Gastrocnemius medialis (tissue), 4 donors: Measurements from ENCODE around the gene STPG4. TPM values are rescaled to one million over a fixed set of nuclear protein-coding genes. Genes with fewer than 3 reads are reported as not detected.

Source experiments
- ATAC-seq, 2 donors: fragments of 150-250 bp; one replicate each; pipeline ENCODE4 v1.9.1; 2016
- DNase-seq, 2 donors: peaks; one replicate each; pipeline ENCODE4 v3.0.0-alpha.2; 2019
- H3K27ac ChIP-seq, 4 donors: fragments of 200-600 bp; sonication (generic); 1 replicate in 1 of 4; 2 replicates in 3 of 4; pipeline ENCODE4 v1.5.1; 2016 to 2018; ENCODE audit warnings: mild to moderate bottlenecking in 2 of 4, moderate library complexity in 1 of 4
- H3K27me3 ChIP-seq, 3 donors: fragments of 200-600 bp; sonication (generic) in 2 of 3; 1 replicate in 1 of 3; 2 replicates in 2 of 3; pipeline versions ENCODE4 v1.5.1 to v1.6.0; 2016 to 2019; ENCODE audit warnings: mild to moderate bottlenecking in 1 of 3, moderate library complexity in 1 of 3
- H3K36me3 ChIP-seq, 2 donors: fragments of 200-600 bp; sonication (generic) in 1 of 2; one replicate each; pipeline ENCODE4 v1.5.1; 2017 to 2018
- H3K4me1 ChIP-seq, 2 donors: fragments of 200-600 bp; sonication (generic) in 1 of 2; one replicate each; pipeline ENCODE4 v1.5.1; 2016 to 2017; ENCODE audit warnings: mild to moderate bottlenecking in 2 of 2
- H3K4me3 ChIP-seq, 4 donors: fragments of 200-600 bp; sonication (generic) in 3 of 4; 1 replicate in 1 of 4; 2 replicates in 3 of 4; pipeline ENCODE4 v1.5.1; 2016 to 2019; ENCODE audit warnings: mild to moderate bottlenecking in 2 of 4
- H3K9me3 ChIP-seq, 3 donors: fragments of 200-600 bp; sonication (generic) in 2 of 3; 1 replicate in 1 of 3; 2 replicates in 2 of 3; pipeline ENCODE4 v1.5.1; 2016 to 2019
- POLR2A ChIP-seq, 2 donors: fragments of 450-650 bp; IDR thresholded peaks; one replicate each; pipeline ENCODE4 v1.6.1; 2017; ENCODE audit warnings: antibody characterized with exemption in 2 of 2, mild to moderate bottlenecking in 2 of 2, moderate library complexity in 2 of 2
- in situ Hi-C, 4 donors: fragments of 200-750 bp; cut with MboI; loops; one replicate each; pipeline versions ENCODE4 v1.15.0 to v1.8.0; 2017; ENCODE audit warnings: low sequenced_read_pairs in 4 of 4
- intact Hi-C: fragments of 100-400 bp; cut with DNase I; formaldehyde crosslinking; loops from one replicate; pipeline ENCODE4 v1.15.1; 2023; ENCODE audit warnings: low total_unique reads
- total RNA-seq, 4 donors: library from RNA; depleted of rRNA; stranded (reverse); fragments of >200 nt; gene quantifications; one replicate each; pipeline versions ENCODE4 v1.1.0 to v1.2.3, GENCODE V29; 2016
- TF ChIP-seq, protein P1 (sequence below), 5 experiments: fragments of 450-650 bp in 3 of 5; fragments of 200-600 bp in 2 of 5; sonication (generic) in 2 of 5; IDR thresholded peaks in 4 of 5; conservative IDR thresholded peaks in 1 of 5; 1 replicate in 4 of 5; 2 replicates in 1 of 5; pipeline ENCODE4 v1.5.1; 2016 to 2019; ENCODE audit warnings: antibody characterized with exemption in 5 of 5, mild to moderate bottlenecking in 3 of 5, moderate library complexity in 3 of 5

STPG4 gene
- total RNA-seq, 4 donors from 2014 or later, result 0.33 TPM; not detected in 3

DNA sequence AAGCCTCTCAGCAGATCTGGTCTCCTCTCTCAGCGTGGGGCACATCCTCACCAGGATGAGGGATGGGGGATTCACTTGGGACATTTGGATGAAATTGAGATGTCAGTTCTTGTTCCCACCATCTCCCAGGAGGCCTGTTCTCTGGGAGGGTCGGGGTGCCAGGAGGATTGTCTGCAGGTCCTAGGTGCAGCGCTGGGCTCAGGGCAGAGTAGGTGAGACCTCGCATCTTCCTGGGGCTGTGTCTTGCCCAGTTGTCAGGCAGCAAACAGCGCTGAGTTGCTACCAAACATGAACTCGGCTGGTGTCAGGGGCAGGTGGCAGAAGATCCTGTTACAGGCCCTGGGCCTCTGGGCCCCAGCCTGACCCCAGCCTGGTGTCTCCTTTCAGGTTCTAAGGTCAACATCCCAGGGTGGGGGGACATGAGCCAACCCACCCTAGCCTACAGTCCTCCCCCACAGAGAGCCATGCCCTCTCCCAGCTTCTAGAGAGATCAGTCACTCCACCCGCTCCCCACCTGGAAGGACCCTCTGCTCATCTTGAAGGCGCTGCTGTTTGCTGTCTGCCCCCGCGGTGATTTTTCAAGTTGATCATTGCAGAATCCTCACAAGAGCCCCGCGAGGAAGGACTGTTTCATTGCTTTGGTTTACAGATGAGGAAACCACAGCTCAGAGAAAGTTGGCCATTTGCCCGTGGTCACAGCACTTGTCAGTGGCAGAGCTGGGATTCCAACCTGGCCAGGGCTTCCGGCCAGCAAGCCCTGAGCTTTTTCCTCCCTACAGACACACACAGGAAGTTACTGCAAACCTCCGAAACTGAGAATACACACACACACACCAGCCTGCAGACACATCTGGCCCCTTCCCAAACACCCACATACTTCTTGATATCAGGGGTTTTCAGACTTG, 83.9 kb downstream of the STPG4 start:
- in situ Hi-C loops (no loop called here), intact Hi-C loops (loop anchor here (10.0 kb wide), 2 partner anchors 254 to 1444 kb away; no protein-coding TSS in a partner anchor)
- H3K27ac ChIP-seq, result peak overlapping the region; percentile 78 to 84 (median 79)
- peak in 1 of 2 donors; percentile 55 for ATAC-seq
- H3K4me3 ChIP-seq, result no peak overlapping the region
- TF ChIP-seq, protein P1, sequence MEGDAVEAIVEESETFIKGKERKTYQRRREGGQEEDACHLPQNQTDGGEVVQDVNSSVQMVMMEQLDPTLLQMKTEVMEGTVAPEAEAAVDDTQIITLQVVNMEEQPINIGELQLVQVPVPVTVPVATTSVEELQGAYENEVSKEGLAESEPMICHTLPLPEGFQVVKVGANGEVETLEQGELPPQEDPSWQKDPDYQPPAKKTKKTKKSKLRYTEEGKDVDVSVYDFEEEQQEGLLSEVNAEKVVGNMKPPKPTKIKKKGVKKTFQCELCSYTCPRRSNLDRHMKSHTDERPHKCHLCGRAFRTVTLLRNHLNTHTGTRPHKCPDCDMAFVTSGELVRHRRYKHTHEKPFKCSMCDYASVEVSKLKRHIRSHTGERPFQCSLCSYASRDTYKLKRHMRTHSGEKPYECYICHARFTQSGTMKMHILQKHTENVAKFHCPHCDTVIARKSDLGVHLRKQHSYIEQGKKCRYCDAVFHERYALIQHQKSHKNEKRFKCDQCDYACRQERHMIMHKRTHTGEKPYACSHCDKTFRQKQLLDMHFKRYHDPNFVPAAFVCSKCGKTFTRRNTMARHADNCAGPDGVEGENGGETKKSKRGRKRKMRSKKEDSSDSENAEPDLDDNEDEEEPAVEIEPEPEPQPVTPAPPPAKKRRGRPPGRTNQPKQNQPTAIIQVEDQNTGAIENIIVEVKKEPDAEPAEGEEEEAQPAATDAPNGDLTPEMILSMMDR (IDR thresholded peaks at IDR 0.05 in 4 of 5, conservative IDR thresholded peaks at IDR 0.05 in 1 of 5), result no peak
- peak in 1 of 2 donors; percentile 10 for TF ChIP-seq POLR2A (IDR thresholded peaks at IDR 0.05)
- no peaks in the 10 kb centered on the region for H3K9me3 ChIP-seq
- peak; percentile 61 to 83 for DNase-seq
- H3K4me1 ChIP-seq, result peaks cover 61 to 63% of the 10 kb centered on the region in 2 donors
- no peaks in the 10 kb centered on the region for H3K27me3 ChIP-seq
- no peaks in the 10 kb centered on the region for H3K36me3 ChIP-seq

DNA sequence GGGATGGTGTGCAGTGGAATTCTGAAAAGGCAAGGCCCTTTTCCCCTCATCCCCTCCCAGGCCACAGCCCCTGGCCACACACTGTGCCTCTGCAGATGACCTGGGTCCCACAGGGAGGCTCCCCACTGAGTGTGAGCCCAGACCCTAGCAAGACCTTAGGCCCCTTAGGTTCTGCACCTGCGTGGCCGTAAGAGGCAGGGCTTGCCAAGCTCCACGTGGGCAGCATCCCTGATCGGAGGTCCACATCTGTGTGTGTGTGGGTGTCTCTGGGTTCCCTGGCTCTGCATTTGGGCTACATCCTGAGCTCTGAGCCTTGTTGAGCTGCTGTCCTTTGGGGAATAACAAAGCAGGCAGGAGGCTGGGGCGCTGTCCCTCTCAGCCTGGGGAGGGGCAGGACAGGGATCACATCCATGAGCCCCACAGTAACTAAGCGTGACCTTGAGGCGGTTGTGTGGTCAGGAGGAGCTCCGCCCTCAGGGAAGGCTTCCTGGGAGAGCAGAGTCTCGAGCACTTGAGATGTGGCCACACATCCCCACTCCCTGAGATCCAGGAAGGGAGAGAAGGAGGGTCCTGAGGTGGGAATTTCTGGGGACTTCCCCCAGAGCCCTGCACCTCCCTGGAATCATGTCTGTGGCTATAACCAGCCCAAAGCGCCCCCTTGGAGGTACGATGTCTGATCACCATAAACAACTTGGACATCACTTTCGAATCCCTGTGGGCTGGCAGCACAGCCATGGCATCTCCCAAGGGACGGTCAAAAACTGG, 84.8 kb downstream of the STPG4 start:
- TF ChIP-seq, protein P1 (IDR thresholded peaks at IDR 0.05 in 4 of 5, conservative IDR thresholded peaks at IDR 0.05 in 1 of 5), result no peak
- TF ChIP-seq POLR2A (IDR thresholded peaks at IDR 0.05), result no peak
- no peaks in the 10 kb centered on the region for H3K27me3 ChIP-seq
- ATAC-seq (no peak), DNase-seq (no peak)
- H3K27ac ChIP-seq, result peak overlapping the region; percentile 78 to 84 (median 79)
- in situ Hi-C loops, result no loop called here
- H3K4me3 ChIP-seq, result no peak overlapping the region
- peaks cover 69 to 70% of the 10 kb centered on the region in 2 donors for H3K4me1 ChIP-seq
- no peaks in the 10 kb centered on the region for H3K9me3 ChIP-seq
- intact Hi-C loops, result loop anchor here (10.0 kb wide), 2 partner anchors 254 to 1444 kb away; no protein-coding TSS in a partner anchor
- H3K36me3 ChIP-seq, result no peaks in the 10 kb centered on the region

DNA sequence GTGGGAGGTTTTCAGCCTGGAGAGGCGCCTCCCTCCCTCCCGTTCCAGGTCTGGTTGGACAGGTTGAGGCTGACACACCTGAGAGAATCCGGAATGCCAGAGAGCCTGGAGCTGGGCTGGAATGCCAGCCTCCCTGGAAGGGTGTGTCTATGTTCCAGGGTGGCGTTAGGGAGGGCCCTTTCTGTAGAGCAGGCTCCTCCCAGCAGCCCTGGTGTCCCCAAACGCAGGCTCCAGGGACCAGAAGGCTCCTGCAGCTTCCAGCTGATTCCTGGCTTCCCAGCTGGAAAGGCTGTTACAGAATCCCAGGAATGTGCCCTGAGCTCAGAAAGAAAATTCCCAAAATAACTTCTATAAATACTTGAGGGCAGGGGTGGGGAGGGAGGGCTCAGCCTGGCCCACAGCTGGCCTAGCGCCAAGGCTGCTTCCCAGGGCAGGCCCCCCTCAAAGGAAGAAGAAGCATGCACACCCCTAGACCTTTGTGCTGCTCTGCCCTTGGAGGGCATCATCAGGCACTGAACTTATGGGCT, 85.4 kb downstream of the STPG4 start:
- intact Hi-C loops, result loop anchor here (5.0 to 10.0 kb wide), 3 partner anchors 203 to 1445 kb away; no protein-coding TSS in a partner anchor

More for the DNA sequence above, 85.4 kb downstream of the STPG4 start:
- peaks cover 70 to 71% of the 10 kb centered on the region in 2 donors for H3K4me1 ChIP-seq
- peak overlapping the region; percentile 78 to 84 (median 79) for H3K27ac ChIP-seq
- H3K4me3 ChIP-seq, result no peak overlapping the region
- no peaks in the 10 kb centered on the region for H3K27me3 ChIP-seq
- ATAC-seq (peak; percentile 32 to 39), DNase-seq (peak in 1 of 2 donors; percentile 63)
- no peak for TF ChIP-seq POLR2A (IDR thresholded peaks at IDR 0.05)
- TF ChIP-seq, protein P1 (IDR thresholded peaks at IDR 0.05 in 4 of 5, conservative IDR thresholded peaks at IDR 0.05 in 1 of 5), result no peak
- in situ Hi-C loops, result no loop called here
- H3K9me3 ChIP-seq, result no peaks in the 10 kb centered on the region
- no peaks in the 10 kb centered on the region for H3K36me3 ChIP-seq
